ENCODE data around the gene CEP131.

CEP131 gene

GRCh38 chr17:81251709-81252301, 29.0 kb upstream of the CEP131 start:
- DNase-seq (ENCODE audit: low spot score) = no peak

GRCh38 chr17:81251094-81251708, 28.4 kb upstream of the CEP131 start:
- DNase-seq (ENCODE audit: low spot score) = no peak

GRCh38 chr17:81250286-81251093, 27.7 kb upstream of the CEP131 start:
- no peak for DNase-seq (ENCODE audit: low spot score)

- DNase-seq (ENCODE audit: low spot score) = no peak
Measured at GRCh38 chr17:81249223-81250040, 26.7 kb upstream of the CEP131 start.

- no peak for DNase-seq (ENCODE audit: low spot score)
Measured at GRCh38 chr17:81248649-81249048, 25.9 kb upstream of the CEP131 start.

- no peak for DNase-seq (ENCODE audit: low spot score)
Measured at GRCh38 chr17:81247339-81247990, 24.7 kb upstream of the CEP131 start.

- DNase-seq (ENCODE audit: low spot score) = no peak
Measured at GRCh38 chr17:81246679-81247338, 24.0 kb upstream of the CEP131 start.

GRCh38 chr17:81246343-81246670, 23.5 kb upstream of the CEP131 start:
- no peak for DNase-seq (ENCODE audit: low spot score)

GRCh38 chr17:81245665-81246342, 23.0 kb upstream of the CEP131 start:
- no peak for DNase-seq (ENCODE audit: low spot score)

GRCh38 chr17:81245024-81245664, 22.4 kb upstream of the CEP131 start:
- no peak for DNase-seq (ENCODE audit: low spot score)

GRCh38 chr17:81244358-81245023, 21.7 kb upstream of the CEP131 start:
- DNase-seq (ENCODE audit: low spot score) = no peak

- no peak for DNase-seq (ENCODE audit: low spot score)
Measured at GRCh38 chr17:81243333-81243664, 20.5 kb upstream of the CEP131 start.

GRCh38 chr17:81242421-81243332, 19.9 kb upstream of the CEP131 start:
- DNase-seq (ENCODE audit: low spot score) = peak; percentile 20

- DNase-seq (ENCODE audit: low spot score) = peak; percentile 84
Measured at GRCh38 chr17:81241648-81242420, 19.1 kb upstream of the CEP131 start.

GRCh38 chr17:81241203-81241602, 18.4 kb upstream of the CEP131 start:
- no peak for DNase-seq (ENCODE audit: low spot score)

- no peak for DNase-seq (ENCODE audit: low spot score)
Measured at GRCh38 chr17:81240761-81241160, 18.0 kb upstream of the CEP131 start.

- DNase-seq (ENCODE audit: low spot score) = no peak
Measured at GRCh38 chr17:81239714-81240555, 17.2 kb upstream of the CEP131 start.

Measured in iPS-NIHi11 (cell line).